Osteocyte (in vitro differentiated cells): Measurements from ENCODE around the gene BST1. TPM values are rescaled to one million over a fixed set of nuclear protein-coding genes. Genes with fewer than 3 reads are reported as not detected.

Experiments
- DNase-seq: peaks from one replicate; pipeline ENCODE4 v3.0.0; 2021; ENCODE audit warnings: mixed read lengths; ENCODE audit not compliant: unreplicated experiment; ENCODE audit errors: extremely low spot score
- H3K27ac Mint-ChIP-seq: one replicate; pipeline ENCODE4 v1.8.0; 2021; ENCODE audit warnings: mild to moderate bottlenecking, mixed read lengths; ENCODE audit not compliant: unreplicated experiment
- H3K27me3 Mint-ChIP-seq: one replicate; pipeline ENCODE4 v1.8.0; 2021; ENCODE audit warnings: mixed read lengths; ENCODE audit not compliant: unreplicated experiment
- H3K36me3 Mint-ChIP-seq: one replicate; pipeline ENCODE4 v1.8.0; 2021; ENCODE audit warnings: mixed read lengths; ENCODE audit not compliant: unreplicated experiment
- H3K4me1 Mint-ChIP-seq: one replicate; pipeline ENCODE4 v1.8.0; 2021; ENCODE audit warnings: mixed read lengths; ENCODE audit not compliant: unreplicated experiment
- H3K4me3 Mint-ChIP-seq: one replicate; pipeline ENCODE4 v1.8.0; 2021; ENCODE audit warnings: mild to moderate bottlenecking, moderate library complexity, mixed read lengths; ENCODE audit not compliant: unreplicated experiment
- H3K9me3 Mint-ChIP-seq: one replicate; pipeline ENCODE4 v1.8.0; 2021; ENCODE audit warnings: mixed read lengths; ENCODE audit not compliant: unreplicated experiment
- total RNA-seq: library from RNA; stranded (reverse); gene quantifications from 2 replicates; pipeline ENCODE4 v1.2.1, GENCODE V29; 2021
- TF ChIP-seq, protein P1 (sequence below): fragments of 200-600 bp; sonication (generic); IDR thresholded peaks from 2 replicates; pipeline ENCODE4 v1.5.0; 2021; ENCODE audit warnings: antibody characterized with exemption, mild to moderate bottlenecking, moderate library complexity

The BST1 gene
- total RNA-seq, 1 donor from 2014 or later: 0.54 TPM

- H3K4me1 Mint-ChIP-seq: peaks cover 65% of the 10 kb centered on the region
These were observed 47.4 kb upstream of the BST1 start, which contains the start of gene FBXL5 for GRCh38 chr4:15655223-15656037. Gene FBXL5 (minus strand): TSS chr4:15655357. CDS start chr4:15655287, 70 bp downstream.

DNA sequence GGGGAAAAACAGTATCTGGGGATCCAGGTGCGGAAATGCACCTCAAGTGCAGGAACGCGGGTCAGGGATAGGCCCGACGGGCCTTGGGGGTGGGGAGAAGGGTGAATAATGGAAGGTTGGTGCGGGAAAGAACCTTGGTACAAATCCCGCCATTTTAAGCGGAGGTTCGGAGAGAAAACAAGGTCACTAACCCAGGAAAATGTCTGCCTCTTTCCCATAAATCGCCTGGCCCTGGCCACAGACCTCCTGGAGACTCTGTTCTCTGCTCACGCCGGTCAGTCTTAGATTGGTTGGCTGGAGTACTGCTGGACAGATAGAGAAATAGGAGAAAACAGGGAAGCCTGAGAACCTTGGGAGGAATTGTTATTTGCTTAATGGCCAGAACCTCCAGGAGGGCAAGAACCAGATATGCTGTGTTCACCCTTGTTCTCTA lies 46.8 kb upstream of the BST1 start:
- H3K27me3 Mint-ChIP-seq: no peaks in the 10 kb centered on the region
- H3K4me1 Mint-ChIP-seq: peaks cover 61% of the 10 kb centered on the region
- no peaks in the 10 kb centered on the region for H3K36me3 Mint-ChIP-seq

More at GRCh38 chr4:15655223-15656037, 47.4 kb upstream of the BST1 start, which contains the start of gene FBXL5:
- DNase-seq: peak; percentile 96
- peak within 1 kb of the TSS; percentile 96 for H3K4me3 Mint-ChIP-seq
- no peaks in the 10 kb centered on the region for H3K9me3 Mint-ChIP-seq
- TF ChIP-seq, protein P1, sequence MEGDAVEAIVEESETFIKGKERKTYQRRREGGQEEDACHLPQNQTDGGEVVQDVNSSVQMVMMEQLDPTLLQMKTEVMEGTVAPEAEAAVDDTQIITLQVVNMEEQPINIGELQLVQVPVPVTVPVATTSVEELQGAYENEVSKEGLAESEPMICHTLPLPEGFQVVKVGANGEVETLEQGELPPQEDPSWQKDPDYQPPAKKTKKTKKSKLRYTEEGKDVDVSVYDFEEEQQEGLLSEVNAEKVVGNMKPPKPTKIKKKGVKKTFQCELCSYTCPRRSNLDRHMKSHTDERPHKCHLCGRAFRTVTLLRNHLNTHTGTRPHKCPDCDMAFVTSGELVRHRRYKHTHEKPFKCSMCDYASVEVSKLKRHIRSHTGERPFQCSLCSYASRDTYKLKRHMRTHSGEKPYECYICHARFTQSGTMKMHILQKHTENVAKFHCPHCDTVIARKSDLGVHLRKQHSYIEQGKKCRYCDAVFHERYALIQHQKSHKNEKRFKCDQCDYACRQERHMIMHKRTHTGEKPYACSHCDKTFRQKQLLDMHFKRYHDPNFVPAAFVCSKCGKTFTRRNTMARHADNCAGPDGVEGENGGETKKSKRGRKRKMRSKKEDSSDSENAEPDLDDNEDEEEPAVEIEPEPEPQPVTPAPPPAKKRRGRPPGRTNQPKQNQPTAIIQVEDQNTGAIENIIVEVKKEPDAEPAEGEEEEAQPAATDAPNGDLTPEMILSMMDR: no peak
- H3K27ac Mint-ChIP-seq: peak within 1 kb of the TSS; percentile 100
- H3K27me3 Mint-ChIP-seq: no peaks in the 10 kb centered on the region
- no peaks in the 10 kb centered on the region for H3K36me3 Mint-ChIP-seq

GRCh38 chr4:15657366-15657765 lies 45.5 kb upstream of the BST1 start:
- TF ChIP-seq, protein P1: no peak
- Mint-ChIP-seq H3K36me3 (no peaks in the 10 kb centered on the region), H3K4me3 (no peak overlapping the region), H3K27ac (peak overlapping the region; percentile 75), H3K4me1 (peaks cover 49% of the 10 kb centered on the region), H3K27me3 (no peaks in the 10 kb centered on the region), H3K9me3 (no peaks in the 10 kb centered on the region)
- no peak for DNase-seq

More for the DNA sequence above, 46.8 kb upstream of the BST1 start:
- Mint-ChIP-seq H3K27ac (peak overlapping the region; percentile 100), H3K4me3 (peak overlapping the region; percentile 88), H3K9me3 (no peaks in the 10 kb centered on the region)
- no peak for DNase-seq
- TF ChIP-seq, protein P1: no peak

DNA sequence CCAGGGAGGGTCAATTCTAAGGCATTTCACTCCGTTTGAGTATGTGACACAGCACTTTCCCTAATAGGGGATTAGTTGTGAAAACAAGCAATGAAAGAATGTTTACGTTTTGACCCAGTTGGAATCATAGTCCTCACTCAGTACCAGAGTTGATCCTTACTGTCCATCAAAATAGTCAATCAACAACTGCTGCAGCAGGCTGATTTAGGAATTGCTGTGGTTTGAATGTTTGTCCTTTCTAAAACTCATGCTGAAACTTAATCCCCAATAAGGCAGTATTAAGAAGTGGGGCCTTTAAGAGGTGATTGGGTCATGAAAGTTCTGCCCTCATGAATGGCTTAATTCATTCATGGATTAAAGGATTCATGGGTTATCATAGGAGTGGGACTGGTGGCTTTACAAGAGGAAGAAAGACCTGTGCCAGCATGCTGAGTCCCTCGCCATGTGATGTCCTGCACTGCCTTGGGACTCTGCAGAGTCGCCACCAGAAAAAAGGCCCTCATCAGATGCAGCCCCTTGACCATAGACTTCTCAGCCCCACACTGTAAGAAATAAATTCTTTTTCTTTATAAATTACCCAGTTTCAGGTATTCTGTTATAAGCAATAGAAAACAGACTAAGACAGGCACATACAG lies 44.6 kb upstream of the BST1 start:
- Mint-ChIP-seq H3K4me1 (peaks cover 40% of the 10 kb centered on the region), H3K36me3 (no peaks in the 10 kb centered on the region), H3K9me3 (no peaks in the 10 kb centered on the region), H3K27me3 (no peaks in the 10 kb centered on the region), H3K27ac (peak overlapping the region; percentile 27), H3K4me3 (no peak overlapping the region)
- no peak for DNase-seq
- TF ChIP-seq, protein P1: no peak

- H3K36me3 Mint-ChIP-seq: no peaks in the 10 kb centered on the region
- no peaks in the 10 kb centered on the region for H3K27me3 Mint-ChIP-seq
- H3K4me1 Mint-ChIP-seq: peaks cover 35% of the 10 kb centered on the region
- peak overlapping the region; percentile 27 for H3K27ac Mint-ChIP-seq
- DNase-seq: no peak
- no peak overlapping the region for H3K4me3 Mint-ChIP-seq
- no peaks in the 10 kb centered on the region for H3K9me3 Mint-ChIP-seq
- TF ChIP-seq, protein P1: no peak
These were observed 44.1 kb upstream of the BST1 start for GRCh38 chr4:15658781-15659180.
